ENCODE data around the gene NPC1L1. TPM values are rescaled to one million over a fixed set of nuclear protein-coding genes. Genes with fewer than 3 reads are reported as not detected.

NPC1L1 gene
- total RNA-seq, 1 experiment from 2014 or later = 6.5 TPM

DNA sequence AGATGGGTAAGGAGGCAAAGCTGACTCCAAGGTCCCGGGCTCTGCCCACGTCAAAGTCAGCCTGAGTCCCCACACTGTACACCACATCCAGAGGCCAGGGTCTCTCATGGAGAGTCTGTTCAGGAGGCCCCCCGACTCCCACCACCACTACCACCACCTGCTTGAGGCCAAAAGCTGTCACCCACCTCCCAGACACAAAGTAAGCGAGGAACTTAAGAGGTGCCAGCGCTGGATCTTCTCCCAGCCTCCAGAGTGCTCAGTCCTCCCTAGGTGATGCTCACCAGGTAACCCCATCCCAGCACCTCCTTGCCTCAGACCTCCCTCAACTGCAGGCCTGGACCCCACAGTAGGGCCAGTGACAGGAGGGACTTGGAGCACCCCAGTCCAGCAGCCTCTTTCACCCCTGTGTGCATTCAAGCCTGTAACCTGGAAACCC lies 520 bp downstream of the NPC1L1 start:
- Mint-ChIP-seq H3K36me3 (ENCODE audit: insufficient read depth, unreplicated experiment) (no peaks in the 10 kb centered on the region), H3K9me3 (ENCODE audit: unreplicated experiment) (no peaks in the 10 kb centered on the region), H3K27ac (ENCODE audit: unreplicated experiment) (peak overlapping the region; percentile 66), H3K4me1 (ENCODE audit: low read depth, unreplicated experiment) (peaks cover 27% of the 10 kb centered on the region), H3K27me3 (ENCODE audit: insufficient read depth, unreplicated experiment) (no peaks in the 10 kb centered on the region), H3K4me3 (ENCODE audit: unreplicated experiment) (no peak overlapping the region)
- peak overlapping the region; percentile 21 for H3K4me3 ChIP-seq (ENCODE audit: low read depth, low read length)
- no peaks in the 10 kb centered on the region for H3K27me3 ChIP-seq (replicated peaks; ENCODE audit: control insufficient read depth, insufficient read depth, low read length)
- CTCF ChIA-PET = no interaction called here
- DNase-seq = no peak
- no peaks in the 10 kb centered on the region for H3K9me3 ChIP-seq
- H3K36me3 ChIP-seq (ENCODE audit: control insufficient read depth, insufficient read depth, low read length) = peaks cover 1% of the 10 kb centered on the region
- POLR2A ChIA-PET = no interaction called here
- H3K4me1 ChIP-seq = peaks cover 31% of the 10 kb centered on the region
- BruUV-seq (replicated peaks) = TSS peak; percentile 33
- intact Hi-C loops (cut with micrococcal nuclease; ENCODE audit: unreplicated experiment) = loop anchor here (2.0 kb wide), 1 partner anchor 50 kb away; the partner anchor contains the start of gene NUDCD3
- TF ChIP-seq, protein P1, sequence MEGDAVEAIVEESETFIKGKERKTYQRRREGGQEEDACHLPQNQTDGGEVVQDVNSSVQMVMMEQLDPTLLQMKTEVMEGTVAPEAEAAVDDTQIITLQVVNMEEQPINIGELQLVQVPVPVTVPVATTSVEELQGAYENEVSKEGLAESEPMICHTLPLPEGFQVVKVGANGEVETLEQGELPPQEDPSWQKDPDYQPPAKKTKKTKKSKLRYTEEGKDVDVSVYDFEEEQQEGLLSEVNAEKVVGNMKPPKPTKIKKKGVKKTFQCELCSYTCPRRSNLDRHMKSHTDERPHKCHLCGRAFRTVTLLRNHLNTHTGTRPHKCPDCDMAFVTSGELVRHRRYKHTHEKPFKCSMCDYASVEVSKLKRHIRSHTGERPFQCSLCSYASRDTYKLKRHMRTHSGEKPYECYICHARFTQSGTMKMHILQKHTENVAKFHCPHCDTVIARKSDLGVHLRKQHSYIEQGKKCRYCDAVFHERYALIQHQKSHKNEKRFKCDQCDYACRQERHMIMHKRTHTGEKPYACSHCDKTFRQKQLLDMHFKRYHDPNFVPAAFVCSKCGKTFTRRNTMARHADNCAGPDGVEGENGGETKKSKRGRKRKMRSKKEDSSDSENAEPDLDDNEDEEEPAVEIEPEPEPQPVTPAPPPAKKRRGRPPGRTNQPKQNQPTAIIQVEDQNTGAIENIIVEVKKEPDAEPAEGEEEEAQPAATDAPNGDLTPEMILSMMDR (IDR thresholded peaks at IDR 0.05; ENCODE audit: insufficient read depth in 1 of 2, low read depth in 1 of 2, low read length in 1 of 2, severe bottlenecking in 1 of 2, unreplicated experiment in 1 of 2) = no peak

DNA sequence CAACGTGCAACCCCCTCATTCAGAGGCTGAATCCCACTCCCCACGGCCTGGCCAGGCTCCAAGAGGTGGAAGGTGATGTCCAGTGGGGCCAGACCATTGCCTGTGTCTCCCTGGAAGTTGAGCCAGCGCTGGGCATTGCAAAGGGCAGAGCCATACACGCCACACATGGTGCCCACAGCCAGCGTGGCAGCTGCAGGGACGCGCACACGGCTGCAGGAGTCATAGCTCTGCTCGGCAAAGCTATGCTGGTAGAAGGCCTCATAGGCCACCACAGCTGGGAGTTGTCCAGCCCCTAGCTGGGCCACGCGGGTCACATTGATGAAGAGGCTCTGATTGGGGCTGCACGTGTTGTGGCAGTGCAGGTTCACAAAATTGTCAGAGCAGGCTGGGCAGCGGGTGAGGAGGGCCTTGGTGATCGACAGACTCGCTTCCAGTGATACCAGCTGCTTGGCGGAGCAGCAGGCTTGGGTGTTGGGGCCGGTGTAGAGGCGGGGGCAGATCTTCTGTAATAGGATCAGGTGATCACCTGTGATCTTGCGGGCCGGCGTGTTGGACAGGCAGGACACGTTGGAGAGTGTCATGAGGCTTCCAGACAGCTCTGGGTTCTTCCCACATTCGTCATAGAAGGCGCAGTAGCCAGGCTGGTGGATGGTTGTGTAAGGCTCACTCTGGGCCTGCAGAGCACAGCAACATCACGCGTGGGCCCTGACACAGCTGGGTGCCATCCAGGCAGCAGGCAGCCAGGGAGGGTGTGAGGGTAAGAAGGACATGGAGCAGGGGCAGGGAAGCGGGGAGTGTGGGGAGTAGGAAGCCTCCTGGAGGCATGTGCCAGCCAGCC lies 1.2 kb downstream of the NPC1L1 start:
- CTCF ChIA-PET = no interaction called here
- H3K4me3 Mint-ChIP-seq (ENCODE audit: unreplicated experiment) = no peak overlapping the region
- no peaks in the 10 kb centered on the region for H3K36me3 Mint-ChIP-seq (ENCODE audit: insufficient read depth, unreplicated experiment)
- Histone ChIP-seq H3K36me3 (ENCODE audit: control insufficient read depth, insufficient read depth, low read length) (peaks cover 1% of the 10 kb centered on the region), H3K4me3 (ENCODE audit: low read depth, low read length) (no peak overlapping the region; the same call in 1 of the 2 replicates), H3K27me3 (replicated peaks; ENCODE audit: control insufficient read depth, insufficient read depth, low read length) (no peaks in the 10 kb centered on the region), H3K4me1 (peaks cover 31% of the 10 kb centered on the region), H3K9me3 (no peaks in the 10 kb centered on the region)
- peaks cover 27% of the 10 kb centered on the region for H3K4me1 Mint-ChIP-seq (ENCODE audit: low read depth, unreplicated experiment)
- peak overlapping the region; percentile 66 for H3K27ac Mint-ChIP-seq (ENCODE audit: unreplicated experiment)
- POLR2A ChIA-PET = no interaction called here
- intact Hi-C loops (cut with micrococcal nuclease; ENCODE audit: unreplicated experiment) = loop anchor here (2.0 kb wide), 1 partner anchor 49 kb away; the partner anchor contains the start of gene NUDCD3
- H3K9me3 Mint-ChIP-seq (ENCODE audit: unreplicated experiment) = no peaks in the 10 kb centered on the region
- TF ChIP-seq, protein P1 (IDR thresholded peaks at IDR 0.05; ENCODE audit: insufficient read depth in 1 of 2, low read depth in 1 of 2, low read length in 1 of 2, severe bottlenecking in 1 of 2, unreplicated experiment in 1 of 2) = no peak
- no peak for DNase-seq
- no TSS peak for BruUV-seq (replicated peaks)
- no peaks in the 10 kb centered on the region for H3K27me3 Mint-ChIP-seq (ENCODE audit: insufficient read depth, unreplicated experiment)

DNA sequence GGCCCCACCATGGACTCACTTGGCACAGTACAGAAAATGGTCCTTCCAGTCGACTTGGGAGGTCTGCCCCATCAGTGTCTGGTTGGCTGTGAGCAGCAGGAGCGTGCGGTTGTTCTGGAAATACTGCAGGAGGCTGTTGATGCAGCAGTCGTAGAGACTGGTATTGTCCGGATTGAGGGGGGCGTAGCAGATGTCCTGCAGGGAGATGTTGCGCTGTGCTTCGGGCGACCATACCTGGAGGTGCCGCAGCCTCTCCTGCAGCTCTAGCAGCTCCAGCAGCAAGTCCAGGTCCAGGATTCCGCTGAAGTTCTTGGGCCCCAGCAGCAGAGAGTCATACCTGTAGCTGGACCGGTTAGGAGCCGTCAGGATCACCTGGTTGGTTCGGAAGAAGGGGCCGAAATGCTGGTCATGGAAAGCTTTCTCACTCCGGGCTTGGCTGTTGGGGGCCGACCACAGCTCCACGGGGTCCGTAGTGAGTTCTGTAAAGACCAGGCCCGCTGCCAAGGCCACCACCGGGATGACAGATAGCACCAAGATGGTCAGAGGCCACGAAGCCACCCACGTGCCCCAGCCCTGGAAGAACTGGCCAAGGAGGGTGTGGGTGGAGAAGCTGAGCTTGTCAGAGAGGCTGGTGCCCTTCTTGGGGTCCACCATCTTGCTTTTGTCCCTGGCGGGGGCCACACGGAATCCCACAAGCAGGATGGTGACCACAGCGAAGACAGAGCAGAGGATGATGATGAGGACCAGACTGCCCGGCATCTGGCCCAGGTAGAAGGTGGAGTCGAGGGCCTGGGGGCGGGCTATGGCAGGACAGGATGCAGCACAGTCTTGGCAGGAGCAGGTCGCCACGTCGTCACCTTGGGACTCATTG lies 2.1 kb downstream of the NPC1L1 start:
- Mint-ChIP-seq H3K4me3 (ENCODE audit: unreplicated experiment) (no peak overlapping the region), H3K36me3 (ENCODE audit: insufficient read depth, unreplicated experiment) (peaks cover 3% of the 10 kb centered on the region), H3K9me3 (ENCODE audit: unreplicated experiment) (no peaks in the 10 kb centered on the region), H3K4me1 (ENCODE audit: low read depth, unreplicated experiment) (peaks cover 27% of the 10 kb centered on the region), H3K27me3 (ENCODE audit: insufficient read depth, unreplicated experiment) (no peaks in the 10 kb centered on the region), H3K27ac (ENCODE audit: unreplicated experiment) (no peak overlapping the region)
- Histone ChIP-seq H3K4me1 (peaks cover 31% of the 10 kb centered on the region), H3K27me3 (replicated peaks; ENCODE audit: control insufficient read depth, insufficient read depth, low read length) (no peaks in the 10 kb centered on the region), H3K9me3 (no peaks in the 10 kb centered on the region), H3K4me3 (ENCODE audit: low read depth, low read length) (no peak overlapping the region), H3K36me3 (ENCODE audit: control insufficient read depth, insufficient read depth, low read length) (peaks cover 1% of the 10 kb centered on the region)
- intact Hi-C loops (cut with micrococcal nuclease; ENCODE audit: unreplicated experiment) = no loop called here
- TF ChIP-seq, protein P1 (IDR thresholded peaks at IDR 0.05; ENCODE audit: insufficient read depth in 1 of 2, low read depth in 1 of 2, low read length in 1 of 2, severe bottlenecking in 1 of 2, unreplicated experiment in 1 of 2) = no peak
- ChIA-PET CTCF (no interaction called here), POLR2A (no interaction called here)
- no peak for DNase-seq
- no TSS peak for BruUV-seq (replicated peaks)

All from Caco-2 (cell line).